ENCODE data around the gene FSCN2. TPM values are rescaled to one million over a fixed set of nuclear protein-coding genes. Genes with fewer than 3 reads are reported as not detected.

FSCN2 gene
- total RNA-seq, 1 donor from 2014 or later = 1.5 TPM

- no peak for DNase-seq (ENCODE audit: low read depth)
Measured at GRCh38 chr17:81489998-81490992, 37.9 kb upstream of the FSCN2 start.

GRCh38 chr17:81491181-81491581 lies 37.0 kb upstream of the FSCN2 start:
- DNase-seq (ENCODE audit: low read depth) = no peak

DNA sequence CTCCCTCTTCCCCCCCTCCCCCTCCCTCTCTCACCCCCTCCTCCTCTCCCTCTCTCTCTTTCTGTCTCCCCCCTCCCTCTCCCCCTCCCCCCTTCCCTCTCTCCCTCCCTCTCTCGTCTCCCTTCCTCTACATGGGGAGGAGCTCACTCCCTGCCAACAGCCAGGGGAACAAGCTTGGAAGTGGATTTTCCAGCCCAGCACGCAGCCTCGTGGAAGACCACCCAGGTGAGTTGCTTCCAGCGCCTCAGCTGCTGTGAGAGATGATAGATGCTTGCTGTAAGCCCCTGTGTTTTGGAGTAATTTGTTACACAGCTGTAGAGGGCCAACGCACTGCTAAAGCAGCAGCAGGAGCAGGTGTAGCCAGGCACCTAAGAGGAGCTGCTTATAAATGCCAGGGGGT lies 36.4 kb upstream of the FSCN2 start:
- DNase-seq (ENCODE audit: low read depth) = no peak

- DNase-seq (ENCODE audit: low read depth) = no peak
Measured at GRCh38 chr17:81492202-81492601, 36.0 kb upstream of the FSCN2 start.

DNA sequence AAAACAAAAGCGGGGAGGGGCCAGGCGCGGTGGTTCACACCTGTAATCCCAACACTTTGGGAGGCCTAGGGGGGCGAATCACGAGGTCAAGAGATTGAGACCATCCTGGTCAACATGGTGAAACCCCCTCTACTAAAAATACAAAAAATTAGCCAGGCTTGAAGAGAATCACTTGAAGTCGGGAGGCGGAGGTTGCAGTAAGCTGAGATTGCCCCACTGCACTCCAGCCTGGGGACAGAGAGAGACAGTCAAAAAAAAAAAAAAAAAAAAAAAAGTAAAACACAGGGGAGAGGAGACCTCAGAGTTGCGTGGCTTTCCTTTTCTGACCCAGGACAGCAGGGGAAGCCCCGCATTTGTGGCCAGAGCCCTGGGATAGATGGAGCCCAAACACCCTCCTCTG lies 35.5 kb upstream of the FSCN2 start:
- no peak for DNase-seq (ENCODE audit: low read depth)

DNA sequence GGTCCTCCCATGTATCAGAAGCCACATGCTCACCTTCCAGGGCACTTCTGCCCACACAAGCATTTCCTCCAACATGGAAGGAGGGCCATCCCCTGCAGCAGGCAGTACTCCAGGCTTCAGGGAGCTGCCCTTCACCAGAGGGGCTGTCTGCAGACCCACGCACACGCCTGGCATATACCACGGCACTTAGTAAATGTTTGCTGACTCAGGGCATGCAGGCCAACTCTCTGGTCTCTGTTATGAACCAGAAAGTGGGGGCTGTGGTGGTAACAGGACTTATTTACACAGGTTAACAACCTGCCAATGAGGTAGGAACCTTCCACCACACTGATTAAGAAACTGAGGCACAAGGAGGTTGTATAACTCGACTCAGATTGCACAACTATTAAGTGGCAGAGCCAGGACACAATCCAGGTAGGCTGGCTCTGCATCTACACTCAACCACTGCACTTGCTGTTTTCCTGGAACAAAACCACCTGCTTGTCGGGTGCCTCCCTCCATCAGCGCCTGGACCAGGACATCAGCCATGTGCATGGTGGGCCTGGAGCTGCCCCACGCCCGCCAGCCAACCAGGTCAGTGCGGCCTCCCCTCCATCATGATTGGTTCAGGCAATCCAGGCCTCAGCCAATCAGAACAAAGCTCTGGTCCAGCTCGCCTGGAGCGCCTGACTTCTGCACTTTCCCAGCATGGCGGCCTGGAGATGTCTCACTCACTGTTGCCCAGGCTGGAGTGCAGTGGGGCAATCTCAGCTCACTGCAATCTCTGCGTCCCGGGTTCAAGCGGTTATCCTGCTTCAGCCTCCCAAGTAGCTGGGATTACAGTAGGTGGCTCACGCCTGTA lies 34.8 kb upstream of the FSCN2 start:
- no peak for DNase-seq (ENCODE audit: low read depth)

GRCh38 chr17:81494626-81495377 lies 33.4 kb upstream of the FSCN2 start:
- no peak for DNase-seq (ENCODE audit: low read depth)

DNA sequence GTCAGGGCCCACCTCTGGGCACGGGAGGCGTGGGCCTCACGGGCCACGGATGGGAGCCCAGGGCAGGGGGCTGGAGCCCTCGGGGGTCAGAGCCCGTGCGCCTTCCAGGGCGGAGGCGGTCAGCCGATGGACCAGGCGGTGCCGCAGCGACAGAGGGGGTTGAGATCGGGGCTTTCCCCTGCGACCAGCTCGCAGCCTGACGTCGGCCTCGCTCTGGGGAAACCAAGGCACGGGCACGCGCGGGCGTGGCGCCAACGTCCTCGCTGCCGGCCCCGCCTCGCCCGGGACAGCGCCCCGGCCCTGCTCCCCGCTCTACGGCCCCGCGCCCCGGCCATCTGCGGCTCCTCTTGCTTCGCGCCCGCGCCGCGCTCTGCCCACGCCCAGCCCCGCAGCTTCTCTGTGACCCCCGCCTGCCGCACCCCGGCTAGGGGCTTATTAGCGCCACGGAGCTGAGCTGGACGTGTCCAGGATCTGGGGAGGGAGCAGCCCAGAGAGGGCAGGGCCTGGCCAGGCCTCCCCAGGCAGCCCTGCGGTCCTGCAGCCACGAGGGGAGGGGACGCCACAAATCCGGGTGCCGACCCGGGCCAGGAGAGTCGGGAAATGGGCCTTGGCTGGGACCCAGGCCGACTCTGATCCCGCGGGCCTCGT lies 29.1 kb upstream of the FSCN2 start:
- DNase-seq (ENCODE audit: low read depth) = no peak

DNA sequence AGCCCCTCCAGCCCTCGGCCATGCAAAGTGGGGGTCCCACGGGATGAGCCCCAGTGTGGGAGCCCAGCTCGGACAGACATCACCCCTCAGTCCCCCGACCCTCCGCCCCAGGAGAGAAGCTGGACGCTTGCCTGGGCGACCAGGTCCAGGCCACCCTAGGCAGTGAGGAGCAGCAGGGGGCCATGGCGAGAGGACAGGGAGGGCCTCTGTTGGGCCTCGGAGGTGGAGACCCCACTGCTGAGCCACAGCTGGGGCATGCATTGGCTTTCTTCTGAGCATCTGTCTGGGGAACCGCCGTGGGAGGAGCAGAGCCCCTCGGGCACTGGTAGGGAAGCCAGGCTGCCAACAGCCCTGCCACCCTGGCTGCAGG lies 28.6 kb upstream of the FSCN2 start:
- no peak for DNase-seq (ENCODE audit: low read depth)

DNA sequence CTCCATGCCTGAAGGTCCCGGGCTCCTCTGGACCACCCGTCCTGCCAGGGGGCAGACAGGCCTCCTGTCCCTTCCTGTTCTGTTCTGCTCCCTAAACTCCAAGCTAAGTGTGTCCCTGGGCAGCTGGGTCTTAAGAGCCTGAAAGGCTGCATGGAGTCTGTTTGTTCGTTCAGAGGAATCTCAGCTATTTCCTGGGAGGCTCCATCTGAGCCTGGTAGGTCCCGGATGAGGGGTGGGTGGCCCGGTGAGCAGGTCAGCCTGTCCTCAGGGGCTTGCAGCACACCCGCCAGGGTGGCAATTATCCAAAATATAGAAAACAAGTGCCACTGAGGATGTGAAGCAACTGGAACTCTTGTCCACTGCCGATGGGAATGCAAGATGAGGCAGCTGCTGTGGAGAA lies 28.1 kb upstream of the FSCN2 start:
- DNase-seq (ENCODE audit: low read depth) = no peak

DNA sequence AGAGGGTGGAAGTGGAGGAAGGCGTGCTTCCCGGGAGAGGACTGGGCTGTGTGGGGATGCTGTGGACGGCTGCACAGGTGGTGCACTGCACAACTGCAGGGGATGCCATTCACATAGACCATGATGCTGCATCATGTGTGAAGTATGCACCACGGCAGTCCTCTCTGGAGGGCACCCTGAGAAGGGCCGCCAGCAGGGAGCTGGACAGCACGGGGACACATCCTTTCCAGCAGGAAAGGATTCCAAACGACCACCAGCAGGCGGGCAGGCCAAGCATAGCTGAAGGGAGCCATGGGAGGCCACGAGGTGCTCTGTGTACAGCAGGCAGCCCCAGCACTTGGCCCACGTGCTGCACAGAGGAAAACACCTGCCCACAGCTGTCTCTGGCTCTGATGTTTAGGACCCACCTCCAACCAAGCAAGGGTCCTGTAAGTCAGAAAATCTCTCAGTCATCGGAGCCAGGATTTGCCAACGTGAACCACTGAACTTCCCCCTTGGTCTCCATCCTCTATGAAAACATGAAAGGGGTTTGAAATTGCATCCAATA lies 25.6 kb upstream of the FSCN2 start:
- no peak for DNase-seq (ENCODE audit: low read depth)

- no peak for DNase-seq (ENCODE audit: low read depth)
Measured at GRCh38 chr17:81503619-81504018, 24.6 kb upstream of the FSCN2 start.

DNA sequence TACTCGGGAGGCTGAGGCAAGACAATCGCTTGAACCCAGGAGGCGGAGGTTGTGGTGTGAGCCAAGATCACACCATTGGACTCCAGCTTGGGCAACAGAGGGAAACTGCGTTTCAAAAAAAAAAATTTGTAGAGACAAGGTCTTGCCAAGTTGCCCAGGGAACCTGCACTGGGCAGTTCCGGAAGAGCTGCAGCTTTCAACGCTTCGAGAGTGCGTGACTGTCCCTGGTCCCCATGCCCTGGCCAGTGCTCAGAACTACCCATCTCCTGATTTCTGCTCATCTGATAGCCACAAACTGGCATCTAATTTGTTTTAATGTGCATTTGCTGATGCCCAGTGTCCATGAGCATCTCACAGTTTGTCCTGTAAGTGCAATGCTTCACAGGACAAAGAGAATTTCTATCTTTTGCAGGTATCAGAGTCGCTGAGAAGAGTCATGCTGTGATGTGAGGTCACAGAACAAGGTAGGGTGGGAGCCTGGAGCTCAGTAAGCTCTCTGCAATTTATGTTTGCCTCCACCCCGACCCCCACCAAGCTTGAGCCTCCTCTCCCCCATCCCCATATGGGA lies 19.5 kb upstream of the FSCN2 start:
- peak; percentile 55 for DNase-seq (ENCODE audit: low read depth)

- peak; percentile 38 for DNase-seq (ENCODE audit: low read depth)
Measured at GRCh38 chr17:81509207-81509971, 18.8 kb upstream of the FSCN2 start.

GRCh38 chr17:81509972-81510784 lies 18.0 kb upstream of the FSCN2 start:
- peak; percentile 45 for DNase-seq (ENCODE audit: low read depth)

GRCh38 chr17:81510785-81511553 lies 17.2 kb upstream of the FSCN2 start:
- DNase-seq (ENCODE audit: low read depth) = peak; percentile 55

DNA sequence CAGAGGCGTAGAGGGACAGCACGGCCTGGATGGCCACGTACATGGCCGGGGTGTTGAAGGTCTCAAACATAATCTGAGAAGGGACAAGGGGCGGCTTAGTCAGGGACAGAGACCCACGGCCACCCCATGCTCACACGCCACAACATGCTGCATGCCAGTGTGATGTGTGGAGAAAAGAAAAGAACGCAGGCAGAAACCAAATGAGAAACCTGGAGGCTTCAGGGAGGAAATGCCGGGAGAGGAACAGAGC lies 16.7 kb upstream of the FSCN2 start:
- DNase-seq (ENCODE audit: low read depth) = no peak

Measured in myocyte (in vitro differentiated cells).